ENCODE results near the gene MCCC1. TPM values are rescaled to one million over a fixed set of nuclear protein-coding genes. Genes with fewer than 3 reads are reported as not detected.

MCCC1 gene
- total and polyA plus RNA-seq, 2 of the 13 experiments (the other 11 are each of a cell fraction or from before 2014, with no cell fraction given) = 11.7 to 30.1 TPM

- Histone ChIP-seq H3K4me2 (ENCODE audit: low read depth, low read length) (no peak overlapping the region), H3K9ac (ENCODE audit: insufficient read depth, low read depth, low read length) (no peak overlapping the region), H3K4me1 (ENCODE audit: insufficient read depth, low read length) (no peaks in the 10 kb centered on the region), H2AFZ (ENCODE audit: low read length) (no peak overlapping the region), H3K9me3 (ENCODE audit: low read length) (no peaks in the 10 kb centered on the region), H3K27me3 (ENCODE audit: control insufficient read depth in 1 of 2, insufficient read depth in 2 of 2, low read length in 2 of 2) (no peaks in the 10 kb centered on the region), H3K27ac (ENCODE audit: extremely low read length, insufficient read depth, low read length) (no peak overlapping the region), H3K4me3 (replicated peaks in 1 of 3; ENCODE audit: insufficient read depth in 1 of 3, low read depth in 2 of 3, low read length in 3 of 3) (no peak overlapping the region), H3K36me3 (replicated peaks in 1 of 2; ENCODE audit: control insufficient read depth in 1 of 2, insufficient read depth in 2 of 2, low read length in 2 of 2) (peaks cover 1 to 15% of the 10 kb centered on the region in 2 experiments; a peak in 4 of 5 replicates), H4K20me1 (ENCODE audit: insufficient read depth, low read length) (no peaks in the 10 kb centered on the region), H3K79me2 (ENCODE audit: insufficient read depth, low read length) (no peaks in the 10 kb centered on the region)
- TF ChIP-seq ZNF143 (CRISPR knock-in tag; IDR thresholded peaks at IDR 0.05) = no peak
- TF ChIP-seq KDM6A (CRISPR knock-in tag; IDR thresholded peaks at IDR 0.05; ENCODE audit: low read depth) = no peak
- TF ChIP-seq ZNF333 (CRISPR knock-in tag; IDR thresholded peaks at IDR 0.05; ENCODE audit: borderline replicate concordance) = no peak
- TF ChIP-seq HMGA1 (CRISPR knock-in tag; conservative IDR thresholded peaks at IDR 0.05) = no peak
- no peak for TF ChIP-seq ZNF446 (CRISPR knock-in tag; IDR thresholded peaks at IDR 0.05)
- no peak for TF ChIP-seq GMEB2 (CRISPR knock-in tag; IDR thresholded peaks at IDR 0.05; ENCODE audit: low read depth)
- no peak for TF ChIP-seq ZBTB46 (CRISPR knock-in tag; IDR thresholded peaks at IDR 0.05; ENCODE audit: borderline replicate concordance)
- no peak for TF ChIP-seq HOXA5 (CRISPR knock-in tag; IDR thresholded peaks at IDR 0.05)
- intact Hi-C loops (cut with micrococcal nuclease; ENCODE audit: unreplicated experiment) (no loop called here), in situ Hi-C loops (cut with HindIII; ENCODE audit: extremely low pct_ligation_motif_present, low pct_unique_long_range_greater_than_20kb) (no loop called here)
- ATAC-seq = no peak
- no peak for DNase-seq (ENCODE audit: low spot score)
- FAIRE-seq = no peak
- BruUV-seq (replicated peaks) = no TSS peak
- POLR2A ChIA-PET = no interaction called here
- CTCF ChIA-PET (ENCODE audit: low intra/inter-chr PET ratio, low total read pairs) = no interaction called here
- 96% methylated on average over 6 of the region's 6 CpGs for WGBS (ENCODE audit: low lambda C conversion rate)
Measured at GRCh38 chr3:183070892-183071291, 28.4 kb downstream of the MCCC1 start.

Data from HepG2 (cell line).